ENCODE data around the gene PALLD.

PALLD gene

DNA sequence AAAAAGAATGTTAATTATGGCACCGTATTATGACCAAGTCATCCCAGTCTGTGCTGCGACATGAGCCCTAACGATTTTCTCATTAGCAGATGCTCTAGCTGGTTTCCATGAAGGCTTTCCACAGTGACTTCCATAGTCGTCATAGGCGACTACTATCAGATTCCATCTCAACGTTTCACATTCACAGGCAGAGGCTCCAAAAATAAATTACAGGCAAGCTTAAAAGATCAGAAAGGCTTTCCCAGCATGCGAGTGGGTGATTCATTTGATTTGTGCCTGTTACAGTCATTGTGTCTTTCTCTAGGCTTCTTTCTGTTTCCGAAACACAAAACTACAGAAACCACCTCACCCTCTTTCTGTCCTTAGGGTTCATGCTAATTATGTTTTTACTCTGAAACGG, 43.2 kb downstream of the PALLD start:
- H3K36me3 ChIP-seq, result no peaks in the 10 kb centered on the region
- no peaks in the 10 kb centered on the region for H4K20me1 ChIP-seq
- H3K9me3 ChIP-seq (replicated peaks in 1 of 11), result no peaks in the 10 kb centered on the region
- no peak for TF ChIP-seq Cebpa-rat (IDR thresholded peaks at IDR 0.05)
- H3K4me1 ChIP-seq, result no peaks in the 10 kb centered on the region
- no peak overlapping the region for H3K4me3 ChIP-seq
- no peak overlapping the region for H3K27ac ChIP-seq
- no peaks in the 10 kb centered on the region for H3K27me3 ChIP-seq
- no peak overlapping the region for H3K4me2 ChIP-seq
- H3K9ac ChIP-seq, result no peak overlapping the region

DNA sequence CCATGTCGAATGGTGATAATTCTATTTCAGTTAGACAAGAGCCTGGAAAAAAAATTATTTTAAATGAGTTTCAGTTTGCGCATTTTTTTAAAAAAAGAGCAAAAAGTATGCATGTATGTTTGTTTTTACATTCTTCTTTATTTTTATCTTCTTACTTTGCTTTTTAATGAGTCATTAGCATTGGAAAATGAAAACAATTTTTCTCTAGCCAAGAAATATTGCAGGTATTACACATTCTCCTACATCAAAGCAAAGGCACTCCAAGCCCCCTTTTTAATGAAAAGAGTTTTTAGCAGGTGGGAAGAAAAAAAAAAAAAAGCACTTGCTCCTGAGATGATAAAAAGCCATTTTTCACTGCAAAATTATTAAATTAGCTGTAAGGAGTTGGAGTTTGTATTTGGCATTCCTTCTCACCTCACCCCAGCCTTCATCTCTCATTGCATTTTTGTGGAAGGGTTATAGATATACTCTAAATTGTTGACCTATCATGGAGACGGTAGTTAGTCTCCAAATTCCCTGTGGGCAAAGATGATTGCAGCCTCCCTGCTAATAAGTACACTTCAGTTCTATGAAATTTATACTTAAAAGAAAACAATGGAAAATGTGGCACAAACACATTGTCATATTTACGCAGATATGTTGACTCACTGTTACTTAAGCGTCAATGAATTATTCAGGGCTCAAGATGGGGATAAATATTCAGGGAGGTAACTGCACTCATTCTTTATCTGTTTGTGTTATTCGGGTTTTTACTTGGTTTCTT, 43.8 kb downstream of the PALLD start:
- H3K4me3 ChIP-seq, result no peak overlapping the region
- H3K4me2 ChIP-seq, result no peak overlapping the region
- H3K9ac ChIP-seq, result no peak overlapping the region
- no peaks in the 10 kb centered on the region for H3K36me3 ChIP-seq
- no peaks in the 10 kb centered on the region for H3K9me3 ChIP-seq (replicated peaks in 1 of 11)
- H3K4me1 ChIP-seq, result no peaks in the 10 kb centered on the region
- H3K27ac ChIP-seq, result no peak overlapping the region
- H4K20me1 ChIP-seq, result no peaks in the 10 kb centered on the region
- no peak for TF ChIP-seq Cebpa-rat (IDR thresholded peaks at IDR 0.05)
- H3K27me3 ChIP-seq, result no peaks in the 10 kb centered on the region

DNA sequence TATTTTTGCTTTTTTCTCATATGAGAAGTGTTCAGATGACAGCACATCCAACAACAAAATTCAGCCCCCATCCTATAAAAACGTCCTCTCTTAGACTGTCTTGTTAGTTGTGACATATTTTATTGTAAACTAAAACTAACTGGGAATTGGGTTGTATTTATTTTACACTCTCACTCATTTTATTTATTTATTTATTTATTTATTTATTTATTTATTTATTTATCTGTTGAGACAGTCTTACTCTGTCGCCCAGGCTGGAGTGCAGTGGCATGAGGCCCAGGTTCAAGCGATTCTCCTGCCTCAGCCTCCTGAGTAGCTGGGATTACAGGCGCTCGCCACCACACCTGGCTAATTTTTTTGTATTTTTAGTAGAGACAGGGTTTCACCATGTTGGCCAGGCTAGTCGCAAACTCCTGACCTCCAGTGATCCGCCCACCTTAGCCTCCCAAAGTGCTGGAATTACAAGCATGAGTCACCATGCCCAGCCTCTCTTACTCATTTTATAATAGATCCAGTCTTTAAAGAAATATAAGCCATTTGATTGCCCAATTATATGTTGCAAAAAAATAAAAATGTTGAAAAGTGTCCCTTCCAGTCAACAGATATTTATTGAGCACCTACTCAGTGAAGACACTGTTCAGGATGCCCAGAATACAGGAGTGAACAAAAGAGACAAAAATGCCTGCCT, 44.6 kb downstream of the PALLD start:
- Histone ChIP-seq H4K20me1 (no peaks in the 10 kb centered on the region), H3K4me2 (no peak overlapping the region), H3K27me3 (no peaks in the 10 kb centered on the region), H3K4me3 (no peak overlapping the region), H3K27ac (no peak overlapping the region), H3K36me3 (no peaks in the 10 kb centered on the region), H3K4me1 (no peaks in the 10 kb centered on the region), H3K9me3 (replicated peaks in 1 of 11) (no peaks in the 10 kb centered on the region), H3K9ac (no peak overlapping the region)
- TF ChIP-seq Cebpa-rat (IDR thresholded peaks at IDR 0.05), result no peak

DNA sequence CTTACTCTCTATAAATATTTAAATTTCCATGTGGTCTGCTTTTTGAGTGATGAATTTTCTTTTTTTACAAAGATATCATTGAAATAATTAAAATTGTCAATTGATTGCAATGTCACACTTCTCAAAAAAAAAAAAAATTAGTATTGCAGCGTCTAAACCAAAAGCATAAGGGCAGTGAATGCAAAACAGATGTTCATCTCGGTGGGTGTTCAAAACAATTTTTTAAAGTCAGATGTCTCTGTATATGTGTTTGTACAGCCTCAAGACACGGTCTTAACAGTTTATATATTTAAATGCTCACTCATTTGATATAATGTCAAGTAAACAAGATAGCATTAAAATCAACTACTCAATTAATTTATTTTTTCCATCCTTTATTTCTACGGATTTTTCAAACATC, 52.3 kb downstream of the PALLD start:
- Histone ChIP-seq H3K9ac (no peak overlapping the region), H3K27ac (no peak overlapping the region), H3K4me3 (no peak overlapping the region), H4K20me1 (no peaks in the 10 kb centered on the region), H3K4me1 (no peaks in the 10 kb centered on the region), H3K9me3 (replicated peaks in 1 of 11) (no peaks in the 10 kb centered on the region), H3K4me2 (no peak overlapping the region), H3K27me3 (no peaks in the 10 kb centered on the region), H3K36me3 (no peaks in the 10 kb centered on the region)
- TF ChIP-seq Cebpa-rat (IDR thresholded peaks at IDR 0.05), result no peak

DNA sequence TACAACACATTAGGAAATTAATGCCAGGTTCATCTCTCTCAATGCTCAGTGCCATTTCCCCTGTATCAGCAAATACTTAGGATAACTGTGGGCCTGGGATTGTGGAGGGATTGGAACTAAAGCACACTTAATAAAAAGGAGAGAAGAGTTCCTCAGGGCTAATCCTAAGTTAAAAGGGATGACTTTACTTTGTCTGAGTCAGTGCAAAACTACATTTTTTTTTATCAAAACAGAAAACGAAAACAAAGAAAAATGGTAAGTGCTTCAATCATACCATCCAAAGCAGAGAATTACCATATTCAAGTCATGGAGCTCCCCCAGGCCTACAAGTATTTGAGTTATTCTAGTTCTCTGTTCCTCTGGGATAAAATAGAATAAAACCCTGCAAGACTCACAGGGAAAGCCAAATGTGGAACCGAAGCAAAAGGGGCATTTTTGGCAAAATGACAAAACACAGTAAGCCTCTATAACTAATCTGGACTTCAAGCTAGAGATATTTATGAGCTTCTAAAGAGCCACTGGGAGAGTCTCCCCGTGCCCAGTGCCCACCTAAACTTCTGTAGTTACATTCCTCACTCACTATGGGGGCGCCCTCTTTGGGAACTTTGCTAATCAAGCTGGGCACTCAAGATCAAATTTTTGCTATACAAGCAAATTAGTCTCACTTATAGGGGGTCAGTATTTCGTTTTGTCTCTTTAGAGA, 53.4 kb downstream of the PALLD start:
- Histone ChIP-seq H3K27me3 (no peaks in the 10 kb centered on the region), H3K36me3 (no peaks in the 10 kb centered on the region), H4K20me1 (no peaks in the 10 kb centered on the region), H3K9me3 (replicated peaks in 1 of 11) (no peaks in the 10 kb centered on the region), H3K9ac (no peak overlapping the region), H3K27ac (no peak overlapping the region), H3K4me3 (no peak overlapping the region), H3K4me1 (no peaks in the 10 kb centered on the region), H3K4me2 (no peak overlapping the region)
- TF ChIP-seq Cebpa-rat (IDR thresholded peaks at IDR 0.05), result no peak

DNA sequence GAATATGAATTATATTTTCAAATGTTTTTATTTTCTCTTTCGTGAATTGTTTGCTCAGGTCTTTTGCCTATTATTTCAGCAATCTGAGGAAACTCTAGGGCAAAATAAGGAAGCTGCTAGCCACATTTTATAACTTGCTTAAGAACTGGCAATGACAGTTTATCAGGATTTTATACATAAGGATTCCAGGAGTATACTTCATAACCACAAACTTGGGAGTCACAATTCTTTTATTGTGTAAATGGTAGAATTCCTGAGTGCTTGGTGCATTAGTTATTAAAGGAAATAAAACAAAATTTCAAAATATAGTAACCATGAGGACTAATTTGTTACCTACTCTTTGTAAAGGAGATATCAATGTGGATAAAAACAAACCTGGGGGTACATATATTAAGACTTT, 54.4 kb downstream of the PALLD start:
- Histone ChIP-seq H3K4me2 (no peak overlapping the region), H3K27ac (no peak overlapping the region)
- TF ChIP-seq Cebpa-rat (IDR thresholded peaks at IDR 0.05), result no peak

DNA sequence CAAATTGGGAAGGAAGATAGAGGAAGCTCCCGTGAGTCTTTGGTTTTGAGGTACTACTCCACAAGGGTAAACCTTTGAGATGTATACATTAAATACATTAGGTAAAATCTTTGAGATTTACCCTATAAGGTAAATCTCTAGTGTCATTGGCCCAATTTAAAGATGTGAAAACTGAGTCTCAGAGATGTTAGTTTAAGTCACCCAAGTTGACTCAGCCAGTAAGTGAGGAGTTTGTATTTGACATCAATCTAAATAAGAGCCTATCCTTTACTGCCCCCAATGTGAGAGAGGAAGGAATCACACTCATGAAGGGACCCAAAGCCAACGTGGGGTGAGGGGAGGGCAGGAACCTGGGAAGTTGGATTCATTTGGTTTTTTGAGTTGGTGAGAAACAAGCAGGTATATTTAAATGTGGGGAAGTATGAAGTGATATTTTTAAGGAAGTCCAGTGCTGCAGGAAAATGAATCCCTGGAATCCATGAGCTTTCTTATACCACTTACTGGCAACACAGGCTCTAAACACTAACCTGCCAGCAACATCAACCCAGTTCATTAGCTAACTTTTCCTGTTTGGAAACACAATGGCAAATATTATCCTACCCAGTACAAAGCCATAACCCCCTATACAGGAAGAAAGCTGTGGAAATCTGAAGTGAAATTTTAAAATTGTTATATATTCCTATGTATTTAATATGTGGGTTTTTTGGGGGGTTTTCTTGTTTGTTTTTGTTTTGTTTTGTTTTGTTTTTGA, 55.3 kb downstream of the PALLD start:
- H3K4me1 ChIP-seq, result peaks cover 0 to 4% (median 0%) of the 10 kb centered on the region in 10 experiments; a peak in 1 of 20 replicates
- H3K4me3 ChIP-seq, result no peak overlapping the region
- H3K9ac ChIP-seq, result no peak overlapping the region
- no peak overlapping the region for H3K4me2 ChIP-seq
- no peaks in the 10 kb centered on the region for H4K20me1 ChIP-seq
- H3K27me3 ChIP-seq, result no peaks in the 10 kb centered on the region
- no peak for TF ChIP-seq Cebpa-rat (IDR thresholded peaks at IDR 0.05)
- H3K27ac ChIP-seq, result no peak overlapping the region
- no peaks in the 10 kb centered on the region for H3K9me3 ChIP-seq (replicated peaks in 1 of 11)
- H3K36me3 ChIP-seq, result no peaks in the 10 kb centered on the region

More for the DNA sequence above, 54.4 kb downstream of the PALLD start:
- H3K9ac ChIP-seq, result no peak overlapping the region
- no peaks in the 10 kb centered on the region for H3K27me3 ChIP-seq
- H4K20me1 ChIP-seq, result no peaks in the 10 kb centered on the region
- no peaks in the 10 kb centered on the region for H3K36me3 ChIP-seq
- no peaks in the 10 kb centered on the region for H3K4me1 ChIP-seq
- H3K9me3 ChIP-seq (replicated peaks in 1 of 11), result no peaks in the 10 kb centered on the region
- no peak overlapping the region for H3K4me3 ChIP-seq

DNA sequence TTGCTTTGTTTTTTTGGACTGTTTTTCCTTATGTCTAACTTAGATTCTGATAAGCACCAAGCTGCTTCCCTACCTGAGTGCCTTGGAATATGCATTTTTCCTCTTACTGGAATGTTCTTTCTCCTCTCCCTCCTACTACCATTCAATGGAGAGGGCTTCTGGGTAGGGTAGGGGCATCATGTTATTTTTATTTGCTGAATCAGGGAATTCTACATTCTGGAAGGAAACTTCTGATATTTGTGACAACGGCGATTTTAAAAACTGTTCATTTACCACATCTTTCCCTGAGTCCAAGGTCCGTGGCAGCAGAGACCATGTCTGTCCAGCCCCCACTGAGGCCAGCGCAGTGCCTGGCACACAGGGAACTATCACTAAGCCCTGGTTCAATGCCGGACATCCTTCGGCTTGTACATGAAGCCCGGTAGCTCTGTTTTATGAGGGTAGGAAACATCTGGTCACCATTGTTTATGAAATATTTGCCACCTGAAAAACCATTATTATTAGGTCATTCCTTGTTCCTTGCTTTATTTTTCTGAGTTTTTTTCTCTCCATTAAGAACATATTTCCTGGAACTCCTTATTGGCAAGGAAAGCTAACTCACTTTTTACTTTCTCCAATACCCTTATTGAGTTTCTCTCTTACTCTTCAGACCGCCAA, 57.0 kb downstream of the PALLD start:
- H3K9ac ChIP-seq, result no peak overlapping the region
- no peak overlapping the region for H3K4me3 ChIP-seq
- peaks cover 0 to 4% (median 0%) of the 10 kb centered on the region in 10 experiments; a peak in 1 of 20 replicates for H3K4me1 ChIP-seq
- no peaks in the 10 kb centered on the region for H3K36me3 ChIP-seq
- H3K27ac ChIP-seq, result no peak overlapping the region
- H4K20me1 ChIP-seq, result no peaks in the 10 kb centered on the region
- H3K9me3 ChIP-seq (replicated peaks in 1 of 11), result no peaks in the 10 kb centered on the region
- H3K27me3 ChIP-seq, result no peaks in the 10 kb centered on the region
- TF ChIP-seq Cebpa-rat (IDR thresholded peaks at IDR 0.05), result no peak
- H3K4me2 ChIP-seq, result no peak overlapping the region

DNA sequence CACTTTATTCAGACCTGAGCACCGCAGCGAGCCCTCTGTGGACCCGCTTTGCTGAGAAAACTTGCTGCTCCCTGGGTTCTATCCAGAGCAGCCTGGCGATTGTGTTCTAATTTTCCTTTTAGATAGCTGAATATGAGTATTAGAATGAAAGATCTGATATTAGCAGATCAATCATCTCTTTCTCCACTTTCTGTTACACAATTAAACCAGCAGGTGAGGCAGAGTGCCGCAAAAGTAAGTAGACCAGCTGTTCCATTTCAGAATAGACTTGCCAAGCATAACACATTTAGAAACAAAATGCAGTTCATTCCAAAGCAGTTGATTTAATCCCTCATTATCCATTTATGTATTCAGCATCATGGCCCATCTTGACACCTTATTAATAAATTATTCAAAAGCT, 58.6 kb downstream of the PALLD start:
- Histone ChIP-seq H3K27ac (no peak overlapping the region), H3K4me2 (no peak overlapping the region), H3K9ac (no peak overlapping the region), H3K4me3 (no peak overlapping the region), H3K9me3 (replicated peaks in 1 of 11) (no peaks in the 10 kb centered on the region), H3K27me3 (no peaks in the 10 kb centered on the region), H4K20me1 (no peaks in the 10 kb centered on the region), H3K4me1 (peaks cover 0 to 4% (median 0%) of the 10 kb centered on the region in 10 experiments; a peak in 1 of 20 replicates), H3K36me3 (no peaks in the 10 kb centered on the region)
- TF ChIP-seq Cebpa-rat (IDR thresholded peaks at IDR 0.05), result no peak

All from BLaER1 treated with 17β-estradiol and CSF1 and Interleukin-3, amounts not matched to agents 10 nM and 100 nM (cell line).